GM23338 (cell line): Measurements from ENCODE around the gene SIRPD. TPM values are rescaled to one million over a fixed set of nuclear protein-coding genes. Genes with fewer than 3 reads are reported as not detected.

Source experiments
- ATAC-seq: fragments of 200-7000 bp; cut with Tn5 transposase; 3 replicates; pipeline ENCODE4 v1.9.1; 2020
- DNase-seq: peaks from one replicate; pipeline ENCODE4 v3.0.0-alpha.2; 2015; ENCODE audit warnings: low spot score
- H2AFZ ChIP-seq: fragments of 200-600 bp; sonication (generic); 2 replicates; pipeline ENCODE4 v1.8.0; 2016; ENCODE audit warnings: antibody characterized with exemption, mild to moderate bottlenecking, moderate library complexity
- H3F3A ChIP-seq: fragments of 200-600 bp; sonication (generic); replicated peaks from 2 replicates; pipeline ENCODE4 v1.8.0; 2017; ENCODE audit warnings: antibody characterized with exemption, mixed run types, low read depth
- H3K27ac ChIP-seq: fragments of 200-600 bp; sonication (generic); 2 replicates; pipeline ENCODE4 v1.6.1; 2016; ENCODE audit warnings: low read depth
- H3K27me3 ChIP-seq: fragments of 200-600 bp; sonication (generic); 2 replicates; pipeline ENCODE4 v1.8.0; 2016; ENCODE audit warnings: mild to moderate bottlenecking, mixed run types, moderate library complexity; ENCODE audit not compliant: insufficient read depth
- H3K36me3 ChIP-seq: fragments of 200-600 bp; sonication (generic); 2 replicates; pipeline ENCODE4 v1.8.0; 2016; ENCODE audit warnings: mild to moderate bottlenecking; ENCODE audit not compliant: insufficient read depth
- H3K4me1 ChIP-seq: fragments of 200-600 bp; sonication (generic); 2 replicates; pipeline ENCODE4 v1.8.0; 2016; ENCODE audit warnings: mild to moderate bottlenecking, moderate library complexity; ENCODE audit not compliant: insufficient read depth
- H3K4me2 ChIP-seq: fragments of 200-600 bp; sonication (generic); 2 replicates; pipeline ENCODE4 v1.7.1; 2017; ENCODE audit warnings: mixed run types
- H3K4me3 ChIP-seq: fragments of 200-600 bp; sonication (generic); 2 replicates; pipeline ENCODE4 v1.6.1; 2016; ENCODE audit warnings: mixed run types
- H3K79me2 ChIP-seq: fragments of 200-600 bp; sonication (generic); replicated peaks from 2 replicates; pipeline ENCODE4 v1.8.0; 2017; ENCODE audit warnings: mild to moderate bottlenecking; ENCODE audit not compliant: insufficient read depth
- H3K9me2 ChIP-seq: fragments of 200-600 bp; sonication (generic); 2 replicates; pipeline ENCODE4 v1.8.0; 2017; ENCODE audit not compliant: insufficient read depth
- H4K20me1 ChIP-seq: fragments of 200-600 bp; sonication (generic); replicated peaks from 2 replicates; pipeline ENCODE4 v1.8.0; 2017; ENCODE audit warnings: mild to moderate bottlenecking; ENCODE audit not compliant: insufficient read depth
- H3K27ac Mint-ChIP-seq: 2 replicates; pipeline ENCODE4 v1.8.0; 2020; ENCODE audit warnings: inconsistent platforms, mild to moderate bottlenecking, moderate library complexity, mixed read lengths
- H3K27me3 Mint-ChIP-seq: 3 replicates; pipeline ENCODE4 v1.8.0; 2022; ENCODE audit warnings: low read depth, mild to moderate bottlenecking, moderate library complexity, mixed read lengths, inconsistent platforms; ENCODE audit not compliant: insufficient read depth, poor library complexity
- H3K36me3 Mint-ChIP-seq: 3 replicates; pipeline ENCODE4 v1.8.0; 2021; ENCODE audit warnings: low read depth, mild to moderate bottlenecking, inconsistent platforms, moderate library complexity, mixed read lengths
- H3K4me1 Mint-ChIP-seq: 3 replicates; pipeline ENCODE4 v1.8.0; 2020; ENCODE audit warnings: mild to moderate bottlenecking, inconsistent platforms, mixed read lengths
- H3K4me3 Mint-ChIP-seq: 3 replicates; pipeline ENCODE4 v1.8.0; 2021; ENCODE audit warnings: moderate library complexity, mild to moderate bottlenecking, inconsistent platforms, mixed read lengths
- H3K9me3 Mint-ChIP-seq: 3 replicates; pipeline ENCODE4 v1.8.0; 2020; ENCODE audit warnings: moderate library complexity, mild to moderate bottlenecking, inconsistent platforms, mixed read lengths
- CREB1 ChIP-seq: fragments of 250-450 bp; sonication (Bioruptor Pico); IDR thresholded peaks from 2 replicates; pipeline ENCODE4 v1.5.0; 2020; ENCODE audit warnings: low read depth, mild to moderate bottlenecking, moderate library complexity
- CTCF ChIP-seq, 2 experiments: fragments of 200-600 bp in 1 of 2; sonication (generic) in 1 of 2; conservative IDR thresholded peaks; 2 replicates each; pipeline versions ENCODE4 v1.5.1 to v1.6.1; 2016 to 2017; ENCODE audit warnings: antibody characterized with exemption in 2 of 2, low read depth in 2 of 2, mild to moderate bottlenecking in 2 of 2, moderate library complexity in 1 of 2
- JUNB ChIP-seq: IDR thresholded peaks from one replicate; pipeline ENCODE4 v1.6.1; 2016; ENCODE audit warnings: antibody characterized with exemption; ENCODE audit not compliant: unreplicated experiment
- NANOG ChIP-seq: IDR thresholded peaks from 2 replicates; pipeline ENCODE4 v1.6.1; 2016; ENCODE audit warnings: antibody characterized with exemption, borderline replicate concordance
- ZNF462 ChIP-seq: fragments of 250-450 bp; sonication (Bioruptor Pico); IDR thresholded peaks from 2 replicates; pipeline ENCODE4 v1.5.0; 2020; ENCODE audit warnings: mild to moderate bottlenecking, moderate library complexity
- polyA plus RNA-seq: library from polyadenylated mRNA; unstranded; fragments of >200 nt; fragmentation: Nextera tagmentation; extraction: Ambion mirVana; gene quantifications from 2 replicates; pipeline ENCODE4 v1.2.1, GENCODE V29; 2016
- total RNA-seq: library from RNA; depleted of rRNA; stranded (reverse); fragments of >200 nt; shearing (Covaris generic); gene quantifications from 2 replicates; pipeline ENCODE4 v1.2.3, GENCODE V29; 2014

Gene SIRPD
- total and polyA plus RNA-seq, 2 experiments from 2014 or later = not detected

DNA sequence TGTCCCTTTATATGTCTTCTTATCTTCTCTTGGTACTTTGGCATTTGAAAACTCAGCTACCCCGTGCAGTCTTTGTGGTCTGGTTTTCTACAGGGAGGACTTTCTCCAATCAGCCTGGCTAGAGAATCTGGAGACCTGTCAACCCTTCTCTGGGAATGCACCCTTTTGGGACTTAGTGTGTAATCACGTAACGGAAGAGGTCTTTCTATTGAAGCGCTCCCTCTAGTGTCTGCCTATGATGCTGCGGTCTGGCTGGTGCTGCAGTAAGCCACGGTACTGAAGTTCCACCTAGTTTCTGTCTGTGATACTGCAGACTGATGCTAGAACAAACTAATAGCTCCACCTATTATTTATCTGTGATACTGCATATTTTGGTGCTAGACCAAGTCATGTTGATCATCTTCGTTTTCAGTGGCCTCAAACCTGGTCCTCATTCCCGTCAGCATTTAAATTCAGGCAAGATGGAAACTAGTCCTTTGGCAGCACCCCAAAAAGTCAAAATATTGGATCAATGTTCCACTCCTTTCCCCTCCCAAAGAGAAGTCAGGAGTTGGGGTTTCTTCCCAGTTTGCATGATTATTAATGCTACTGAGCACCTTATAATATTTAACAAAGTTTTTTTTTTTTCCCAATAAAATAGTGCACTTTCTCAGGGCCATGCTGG lies 53.8 kb downstream of the SIRPD start:
- H3K79me2 ChIP-seq = no peaks in the 10 kb centered on the region
- H4K20me1 ChIP-seq = no peaks in the 10 kb centered on the region
- Mint-ChIP-seq H3K9me3 (peaks cover 13% of the 10 kb centered on the region), H3K27me3 (peaks cover 10% of the 10 kb centered on the region), H3K4me3 (no peak overlapping the region), H3K27ac (no peak overlapping the region), H3K4me1 (peaks cover 7% of the 10 kb centered on the region), H3K36me3 (peaks cover 6% of the 10 kb centered on the region)
- no peak overlapping the region for H2AFZ ChIP-seq
- H3F3A ChIP-seq = no peaks in the 10 kb centered on the region
- no peak overlapping the region for H3K27ac ChIP-seq
- peaks cover 9% of the 10 kb centered on the region; the same call in 1 of the 2 replicates for H3K9me2 ChIP-seq
- H3K4me3 ChIP-seq = no peak overlapping the region
- no peaks in the 10 kb centered on the region for H3K36me3 ChIP-seq
- H3K4me2 ChIP-seq = no peak overlapping the region
- peak; percentile 70 for TF ChIP-seq CREB1 (CRISPR knock-in tag)
- peak; percentile 24; the same call in 1 of the 2 replicates for TF ChIP-seq ZNF462
- peak; percentile 98 to 99 for TF ChIP-seq CTCF (conservative IDR thresholded peaks at IDR 0.05; ENCODE audit: low read depth in 2 of 2)
- no peak for TF ChIP-seq JUNB
- no peak for TF ChIP-seq NANOG
- ATAC-seq (peak; percentile 93), DNase-seq (peak; percentile 94)
- H3K27me3 ChIP-seq = no peaks in the 10 kb centered on the region
- H3K4me1 ChIP-seq = no peaks in the 10 kb centered on the region
